ENCODE data around the gene PCMTD2. TPM values are rescaled to one million over a fixed set of nuclear protein-coding genes. Genes with fewer than 3 reads are reported as not detected.

Gene PCMTD2
- total RNA-seq (2014; rRNA removed) = 39.1 and 56.6 TPM in 2 replicates
- 5.6 TPM for polyA plus RNA-seq (2012)

- DNase-seq (ENCODE audit: low read depth) = peak; percentile 78
These were observed at the start of gene PCMTD2 for GRCh38 chr20:64255361-64256281. Gene PCMTD2, plus strand, starts transcription at chr20:64255748. Its CDS starts 4,218 bp downstream, at chr20:64259966.

- no peak for DNase-seq (ENCODE audit: low read depth)
These were observed 48.9 kb upstream of the PCMTD2 start for GRCh38 chr20:64206614-64207013.

GRCh38 chr20:64207641-64208590 is 47.6 kb upstream of the PCMTD2 start:
- DNase-seq (ENCODE audit: low read depth) = no peak

GRCh38 chr20:64209148-64209547 is 46.4 kb upstream of the PCMTD2 start:
- DNase-seq (ENCODE audit: low read depth) = no peak

GRCh38 chr20:64210656-64211369 is 44.7 kb upstream of the PCMTD2 start:
- DNase-seq (ENCODE audit: low read depth) = no peak

GRCh38 chr20:64211874-64212658 is 43.5 kb upstream of the PCMTD2 start:
- DNase-seq (ENCODE audit: low read depth) = no peak

- peak; percentile 12 for DNase-seq (ENCODE audit: low read depth)
These were observed 42.8 kb upstream of the PCMTD2 start for GRCh38 chr20:64212755-64213154.

- DNase-seq (ENCODE audit: low read depth) = no peak
These were observed 41.4 kb upstream of the PCMTD2 start for GRCh38 chr20:64214113-64214512.

GRCh38 chr20:64214952-64215351 is 40.6 kb upstream of the PCMTD2 start:
- DNase-seq (ENCODE audit: low read depth) = no peak

- DNase-seq (ENCODE audit: low read depth) = no peak
These were observed 39.5 kb upstream of the PCMTD2 start for GRCh38 chr20:64216036-64216435.

GRCh38 chr20:64216910-64217309 is 38.6 kb upstream of the PCMTD2 start:
- no peak for DNase-seq (ENCODE audit: low read depth)

GRCh38 chr20:64217539-64218221 is 37.9 kb upstream of the PCMTD2 start:
- no peak for DNase-seq (ENCODE audit: low read depth)

- no peak for DNase-seq (ENCODE audit: low read depth)
These were observed 36.3 kb upstream of the PCMTD2 start for GRCh38 chr20:64219202-64219601.

- no peak for DNase-seq (ENCODE audit: low read depth)
These were observed 35.8 kb upstream of the PCMTD2 start for GRCh38 chr20:64219730-64220129.

GRCh38 chr20:64220420-64220819 is 35.1 kb upstream of the PCMTD2 start:
- no peak for DNase-seq (ENCODE audit: low read depth)

- DNase-seq (ENCODE audit: low read depth) = no peak
These were observed 34.5 kb upstream of the PCMTD2 start for GRCh38 chr20:64220891-64221527.

GRCh38 chr20:64222291-64222735 is 33.2 kb upstream of the PCMTD2 start:
- DNase-seq (ENCODE audit: low read depth) = peak; percentile 77

GRCh38 chr20:64222851-64223525 is 32.6 kb upstream of the PCMTD2 start:
- DNase-seq (ENCODE audit: low read depth) = no peak

GRCh38 chr20:64223526-64224067 is 32.0 kb upstream of the PCMTD2 start:
- DNase-seq (ENCODE audit: low read depth) = peak; percentile 28
